ENCODE measurements around the gene LENG8.
"Not testable (repeated sequence)": the region's sequence is repeated elsewhere in the genome, so short reads cannot be mapped to it uniquely, and the experiment has no call there.

Gene LENG8

GRCh38 chr19:54506079-54506478 is 57.1 kb downstream of the LENG8 start:
- no peak for TF ChIP-seq CTCF (IDR thresholded peaks at IDR 0.05; ENCODE audit: insufficient read depth, low read length, missing control alignments)
- no peak overlapping the region for H3K4me3 ChIP-seq (ENCODE audit: low read depth, low read length)
- DNase-seq (ENCODE audit: low read depth, low spot score) = no peak
- ChIA-PET POLR2A (no interaction called here), CTCF (interaction anchor here (1.0 kb wide), 1 partner anchor 24 kb away, joined by 3 read pairs; no protein-coding TSS in a partner anchor)

- CTCF ChIA-PET = interaction anchor here (1.0 kb wide), 1 partner anchor 26 kb away, joined by 3 read pairs; no protein-coding TSS in a partner anchor
- H3K4me3 ChIP-seq (ENCODE audit: low read depth, low read length); POLR2A ChIA-PET; DNase-seq (ENCODE audit: low read depth, low spot score): not testable (repeated sequence)
Measured at GRCh38 chr19:54507038-54507717, 58.2 kb downstream of the LENG8 start.

- no peak overlapping the region for H3K4me3 ChIP-seq (ENCODE audit: low read depth, low read length)
- ChIA-PET CTCF (no interaction called here), POLR2A (no interaction called here)
- no peak for DNase-seq (ENCODE audit: low read depth, low spot score)
- no peak for TF ChIP-seq CTCF (IDR thresholded peaks at IDR 0.05; ENCODE audit: insufficient read depth, low read length, missing control alignments)
Measured at GRCh38 chr19:54507824-54508223, 58.8 kb downstream of the LENG8 start.

GRCh38 chr19:54508487-54508886 is 59.5 kb downstream of the LENG8 start:
- CTCF ChIA-PET; H3K4me3 ChIP-seq (ENCODE audit: low read depth, low read length); POLR2A ChIA-PET; DNase-seq (ENCODE audit: low read depth, low spot score): not testable (repeated sequence)

GRCh38 chr19:54509200-54509940 is 60.4 kb downstream of the LENG8 start:
- DNase-seq (ENCODE audit: low read depth, low spot score); CTCF ChIA-PET; H3K4me3 ChIP-seq (ENCODE audit: low read depth, low read length); POLR2A ChIA-PET: not testable (repeated sequence)
